ENCODE measurements around the gene KRTAP5-5.

GRCh38 chr11:1650034-1650917, 20.7 kb downstream of the KRTAP5-5 start:
- TF ChIP-seq CTCF (IDR thresholded peaks at IDR 0.05) (no peak), POLR2A (IDR thresholded peaks at IDR 0.05) (no peak)

Measured in right lobe of liver (tissue), 4 donors.